NCI-H2107 treated with DMSO at 0.1 percent for 48 hours (cell line): Measurements from ENCODE around the gene PGLYRP2.

Source experiments
- DNase-seq: peaks from one replicate; lab custom pipeline; 2025; ENCODE audit not compliant: unreplicated experiment; lab: John Stamatoyannopoulos, UW

PGLYRP2 gene

GRCh38 chr19:15456871-15457700 lies 22.2 kb downstream of the PGLYRP2 start:
- DNase-seq: no peak

DNA sequence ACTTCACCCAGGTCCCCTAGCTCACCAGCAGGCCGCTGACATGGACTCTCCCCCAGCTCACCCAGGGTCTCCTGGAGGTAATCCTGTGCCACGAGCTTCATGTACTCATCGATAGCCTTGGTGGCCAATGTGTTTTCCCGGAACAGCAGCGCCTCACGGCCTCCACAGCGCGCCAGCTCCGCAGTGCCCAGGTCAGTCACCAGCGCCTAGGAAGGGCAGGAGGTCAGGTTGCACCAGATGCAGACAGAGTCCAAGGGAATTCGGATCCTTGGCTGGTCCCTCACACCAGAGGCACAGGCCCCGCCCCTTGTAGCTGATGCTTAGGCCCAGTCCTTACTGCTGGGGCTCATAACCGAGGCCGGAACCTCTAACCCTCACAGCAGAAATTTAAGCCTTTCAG lies 22.9 kb downstream of the PGLYRP2 start:
- DNase-seq: no peak

GRCh38 chr19:15455996-15456395 lies 23.3 kb downstream of the PGLYRP2 start:
- DNase-seq: no peak

DNA sequence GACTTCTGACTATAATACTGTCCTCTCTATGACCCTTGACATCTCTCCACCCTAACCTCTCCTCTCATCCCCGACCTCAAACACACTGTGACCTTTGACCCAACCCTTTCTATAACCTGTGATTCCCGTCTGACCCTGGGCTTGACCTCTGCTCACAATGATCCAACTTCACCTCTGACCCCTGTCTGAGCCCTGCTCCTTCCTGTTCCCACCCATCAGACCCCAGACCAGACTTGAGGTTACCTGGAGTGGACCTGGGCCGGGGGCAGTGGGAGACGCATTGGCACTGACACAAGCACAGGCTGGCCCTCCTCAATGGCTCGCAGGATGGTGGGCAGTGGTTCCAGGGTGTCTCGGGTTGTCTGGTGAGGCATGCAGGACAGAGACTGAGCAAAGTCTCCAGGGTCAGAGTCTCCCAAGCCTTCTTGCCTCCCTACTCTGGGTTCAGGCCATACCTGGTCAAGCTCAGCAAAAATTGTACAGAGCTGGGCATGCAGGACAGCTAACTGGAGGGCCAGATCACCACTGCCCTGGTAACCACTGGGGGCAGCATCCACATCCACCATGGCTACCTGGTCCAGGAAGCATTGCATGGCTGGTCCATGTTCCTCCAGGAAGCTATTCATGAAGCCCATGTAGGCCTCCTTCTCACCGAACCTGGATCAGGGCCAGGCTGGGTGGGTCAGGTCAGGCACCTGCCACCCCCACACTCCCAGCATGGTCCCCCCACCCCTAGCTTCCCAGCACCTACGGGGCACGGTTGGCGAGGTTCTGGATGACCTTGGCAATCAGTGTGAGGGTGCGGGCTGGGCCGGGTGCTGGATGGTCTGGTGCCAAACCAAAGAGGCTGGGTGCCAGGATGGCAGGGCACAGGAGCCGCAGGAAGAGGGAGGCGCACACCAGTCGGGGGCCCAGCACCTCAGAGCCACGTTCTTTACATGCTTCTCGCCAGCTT lies 25.1 kb downstream of the PGLYRP2 start:
- DNase-seq: no peak

DNA sequence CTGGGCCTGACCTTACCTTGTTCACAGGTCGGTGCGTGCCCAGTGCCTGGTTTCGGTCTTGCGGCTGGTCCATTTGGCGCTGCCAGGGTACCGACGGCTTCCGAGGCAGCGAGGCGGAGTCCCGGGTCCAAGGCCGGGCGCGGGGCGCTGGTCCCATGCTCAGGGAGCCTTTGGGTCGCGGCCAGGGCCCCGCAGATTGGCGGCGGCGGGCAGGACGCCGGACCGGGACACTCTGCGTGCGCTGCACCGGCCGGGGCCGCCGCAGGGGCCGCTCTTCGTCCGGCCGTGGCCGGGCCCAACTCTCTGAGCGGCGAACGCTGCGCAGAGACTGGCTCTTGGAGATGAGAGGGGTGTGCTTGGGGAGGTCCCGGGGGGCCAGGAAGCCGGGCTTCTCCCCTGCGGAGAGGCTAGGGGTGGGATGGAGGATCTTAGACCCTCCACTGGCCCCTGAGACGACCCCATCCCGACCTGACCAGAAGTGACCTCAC lies 26.2 kb downstream of the PGLYRP2 start:
- no peak for DNase-seq

DNA sequence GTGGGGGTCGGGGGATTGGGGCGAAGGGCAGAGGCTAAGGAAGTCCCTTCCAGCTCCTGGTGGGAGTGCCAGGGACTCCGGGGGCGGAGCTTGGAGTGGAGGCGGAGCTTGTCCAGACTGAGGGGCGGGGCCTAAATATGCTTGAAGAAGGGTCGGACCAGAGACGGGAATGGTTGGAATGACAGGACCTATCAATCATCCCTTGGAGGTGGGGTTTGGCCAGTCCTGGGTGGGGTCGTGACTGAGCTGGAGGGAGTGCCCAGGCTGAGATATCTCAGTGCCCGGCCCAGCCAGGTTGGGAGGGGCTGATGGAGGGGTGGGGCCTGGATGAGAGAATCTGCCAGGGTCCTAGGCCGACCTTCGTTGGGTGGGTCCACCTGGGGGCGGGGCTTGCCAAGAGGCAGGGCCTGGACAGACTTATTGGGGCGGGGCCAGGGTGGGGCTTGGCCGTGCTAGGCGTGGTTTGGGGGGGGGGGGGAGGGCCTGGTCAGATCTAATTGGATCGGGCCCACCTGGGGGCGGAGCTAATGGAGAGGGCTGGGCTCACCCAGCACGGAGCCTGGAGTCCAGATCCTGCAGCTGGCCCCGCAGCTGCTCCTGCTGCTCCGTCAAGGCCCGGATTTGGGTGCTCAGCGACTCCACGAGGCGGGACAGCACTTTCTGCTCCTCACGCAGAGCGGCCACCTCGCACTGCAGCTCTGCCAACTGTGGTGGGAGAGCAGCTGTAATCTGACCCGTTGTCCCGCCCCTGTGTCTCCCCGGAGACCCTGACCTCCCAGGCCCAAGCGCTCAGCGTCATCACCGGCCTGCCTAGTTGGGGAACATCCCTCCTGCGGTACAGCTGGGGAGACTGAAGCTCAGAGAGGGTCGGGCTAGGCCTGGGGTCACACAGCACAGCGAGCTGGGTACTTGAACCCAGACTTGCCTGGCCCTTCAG lies 26.9 kb downstream of the PGLYRP2 start:
- no peak for DNase-seq

DNA sequence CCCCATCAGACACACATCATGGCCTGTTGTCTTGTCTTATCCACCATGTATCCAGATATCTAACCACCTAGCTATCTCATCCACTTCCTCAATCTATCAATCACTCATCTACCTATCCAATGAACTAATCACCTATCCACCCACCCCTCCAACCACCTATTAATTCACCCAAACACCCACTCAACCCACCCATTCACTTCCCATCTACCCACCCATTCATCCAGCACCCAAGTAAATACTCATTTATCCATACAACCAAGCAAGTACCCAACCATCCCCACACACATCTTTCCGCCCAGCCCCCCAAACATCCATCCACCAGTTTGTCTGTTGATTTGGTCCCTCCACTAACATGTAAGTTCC lies 28.8 kb downstream of the PGLYRP2 start:
- no peak for DNase-seq

DNA sequence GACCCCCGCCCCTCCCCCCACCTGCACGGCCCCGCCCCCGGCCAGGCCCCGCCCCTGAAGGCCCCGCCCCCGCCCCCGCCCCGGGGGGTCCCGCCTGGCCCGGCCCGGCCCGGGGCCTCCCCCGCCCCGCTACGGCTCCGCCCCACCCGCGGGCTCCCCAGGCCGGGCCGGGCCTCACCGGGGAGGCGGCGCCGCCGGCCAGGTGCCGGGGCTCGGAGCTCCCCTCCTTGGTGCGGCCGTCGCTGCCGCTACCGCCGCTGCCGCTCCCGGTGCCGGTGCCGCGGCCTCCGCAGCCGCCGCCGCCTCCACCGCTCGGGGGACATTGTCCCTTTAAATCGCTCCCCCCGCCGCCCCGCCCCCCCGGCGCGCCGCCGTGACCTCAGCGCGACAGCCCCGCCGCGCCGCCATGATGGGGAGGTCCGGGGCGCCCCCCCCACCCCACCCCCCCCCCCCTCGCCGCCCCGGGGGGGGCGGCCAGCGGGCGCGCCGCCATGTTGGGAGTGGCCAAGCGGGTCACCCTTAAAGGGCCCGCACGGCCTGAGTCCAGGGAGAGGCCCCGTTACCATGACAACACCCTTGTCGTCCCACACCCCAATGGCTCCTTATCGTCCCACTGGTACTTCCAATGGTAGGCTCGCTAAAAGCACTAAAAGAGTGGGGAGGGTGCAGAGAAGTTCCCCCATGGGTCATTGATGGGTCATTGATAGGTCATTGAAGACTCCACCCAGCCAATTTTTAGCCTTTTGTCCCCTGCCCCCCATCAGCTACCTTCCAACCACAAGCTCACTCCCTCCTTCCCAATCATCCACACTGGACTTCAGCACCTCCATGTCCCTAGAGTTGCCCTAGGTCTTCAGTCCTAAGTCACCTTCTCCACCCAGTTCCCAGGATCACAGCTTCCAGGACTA lies 29.4 kb downstream of the PGLYRP2 start, which contains the start of gene WIZ:
Gene WIZ (minus strand): TSS at position 337 of the 908 bp plus-strand sequence. CDS start 1,649 bp downstream, outside the sequence.
- no peak for DNase-seq

- no peak for DNase-seq
Measured at GRCh38 chr19:15448778-15449619, 30.3 kb downstream of the PGLYRP2 start.

GRCh38 chr19:15448044-15448777 lies 31.1 kb downstream of the PGLYRP2 start:
- no peak for DNase-seq

- no peak for DNase-seq
Measured at GRCh38 chr19:15447057-15447456, 32.2 kb downstream of the PGLYRP2 start.

DNA sequence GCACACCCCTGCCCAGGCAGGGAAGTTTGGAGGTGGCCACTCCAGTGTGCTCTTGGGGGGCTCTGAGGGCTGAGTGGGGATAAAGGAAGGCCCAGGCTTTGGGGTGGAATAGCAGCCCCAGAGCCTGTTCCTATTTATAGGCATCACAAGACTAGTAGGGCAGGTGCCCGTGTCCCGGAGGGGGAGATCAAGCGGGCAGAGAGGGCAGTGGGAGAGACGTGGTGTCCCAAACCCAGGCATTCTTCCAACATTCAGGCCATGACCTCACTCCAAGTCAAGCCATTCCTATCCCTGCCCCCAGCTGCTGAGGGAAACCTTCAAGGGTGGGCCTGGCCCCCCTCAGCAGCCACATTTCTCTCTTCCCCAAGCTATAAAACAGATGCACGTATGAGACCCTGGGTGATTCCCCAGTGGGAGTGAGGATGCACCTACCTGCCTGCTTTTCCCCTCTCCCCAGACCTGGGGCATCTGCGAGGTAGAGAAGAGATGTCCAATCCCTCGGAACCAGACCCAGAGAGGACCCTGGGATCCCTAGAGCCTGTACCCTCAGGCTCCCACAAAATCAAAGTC lies 33.4 kb downstream of the PGLYRP2 start:
- DNase-seq: no peak

GRCh38 chr19:15445227-15445605 lies 34.1 kb downstream of the PGLYRP2 start:
- no peak for DNase-seq

DNA sequence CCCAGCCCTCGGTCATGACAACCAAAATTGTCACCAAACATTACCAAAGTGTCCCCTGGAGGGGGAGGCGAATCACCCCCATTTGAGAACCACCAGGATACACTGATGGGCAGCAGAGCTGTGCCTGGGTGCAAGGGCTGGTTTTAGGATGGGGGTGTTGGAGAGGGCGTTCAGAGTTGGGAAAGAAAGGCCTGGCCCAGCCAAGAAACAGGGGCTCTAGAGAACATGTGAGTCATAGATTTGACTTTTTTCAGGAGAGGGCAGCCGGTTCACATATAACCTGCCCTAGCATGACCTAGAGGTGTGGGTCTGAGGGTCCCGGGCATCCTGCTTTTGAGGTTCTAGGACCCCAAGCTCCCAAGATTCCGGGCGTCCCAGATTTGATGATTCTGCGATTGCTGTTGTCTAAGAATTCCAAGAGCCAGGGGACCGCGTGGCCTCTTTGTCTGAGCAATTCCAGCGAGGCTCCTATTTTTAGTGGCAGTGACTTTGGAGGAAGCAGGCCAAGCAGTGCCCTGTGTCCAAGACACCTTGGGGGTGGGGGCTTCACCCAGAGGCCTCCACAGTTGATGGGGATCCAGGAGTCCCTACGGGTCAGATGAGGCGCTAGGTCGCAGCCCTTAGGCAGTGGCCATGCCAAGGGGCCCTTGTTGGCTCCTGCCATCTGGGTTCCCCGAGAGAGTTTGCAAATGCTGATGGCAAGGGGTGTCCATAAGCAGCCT lies 34.6 kb downstream of the PGLYRP2 start:
- no peak for DNase-seq

DNA sequence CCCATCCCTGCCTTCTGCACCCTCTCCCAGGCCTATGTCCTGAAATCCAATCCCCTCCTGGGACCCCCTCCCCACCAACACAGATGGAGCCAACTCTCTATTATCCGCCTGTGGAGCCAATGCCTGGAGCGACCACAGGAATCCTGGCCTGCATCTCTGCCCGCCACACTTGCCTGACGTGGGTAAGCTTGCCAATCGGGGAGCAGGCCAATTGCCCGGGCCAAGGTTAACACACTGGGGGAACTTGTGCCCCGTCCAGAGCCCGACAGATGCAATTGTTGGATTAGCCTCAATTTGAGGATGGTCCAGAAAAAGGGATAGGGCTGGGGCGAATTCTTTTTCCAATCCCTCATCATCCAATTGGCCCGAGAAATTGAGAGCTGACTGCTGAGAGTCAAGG lies 35.5 kb downstream of the PGLYRP2 start:
- no peak for DNase-seq

DNA sequence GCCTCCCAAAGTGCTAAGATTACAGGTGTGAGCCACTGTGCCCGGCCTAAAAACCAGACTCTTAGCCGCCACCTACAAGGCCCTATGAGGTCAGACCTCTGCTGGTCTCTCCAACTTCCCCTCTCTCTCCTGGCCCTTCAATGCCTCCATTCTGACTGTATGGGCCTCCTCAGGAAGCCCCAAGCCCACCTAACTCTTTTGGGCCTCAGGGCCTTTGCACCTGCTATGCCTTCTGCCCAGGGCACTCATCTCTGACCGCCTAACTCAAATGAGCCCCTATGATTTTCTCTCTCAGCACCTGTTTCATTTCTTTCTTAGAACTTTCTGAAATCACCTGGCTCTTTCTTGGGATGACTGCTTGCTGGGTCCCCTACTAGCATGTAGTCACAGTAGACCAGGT lies 36.0 kb downstream of the PGLYRP2 start:
- no peak for DNase-seq
